Stimulated activated naive B cell treated with anti-CD40 and anti-IgM and Interleukin-4, amounts not matched to agents 10 μg/mL and 1 μg/mL and 100 μg/mL, for 72 hours (primary cell): ENCODE results near the gene TCEAL5.
A peak's percentile ranks its signal among the peaks of the same experiment; 100 is the strongest.
"Not testable (repeated sequence)": the region's sequence is repeated elsewhere in the genome, so short reads cannot be mapped to it uniquely, and the experiment has no call there.

Source experiments
- ATAC-seq, 2 donors: fragments of 150-1000 bp; cut with Tn5 transposase; replicated peaks; 2 replicates each; pipeline ENCODE4 v1.10.0; 2021; ENCODE audit warnings: moderate library complexity in 1 of 2
- DNase-seq: peaks from one replicate; pipeline ENCODE4 v3.0.0; 2021
- H3K27ac Mint-ChIP-seq: one replicate; pipeline ENCODE4 v1.8.0; 2022; ENCODE audit warnings: mild to moderate bottlenecking, mixed read lengths
- H3K27me3 Mint-ChIP-seq, 2 donors: one replicate each; pipeline ENCODE4 v1.8.0; 2022; ENCODE audit warnings: mixed read lengths in 2 of 2
- H3K36me3 Mint-ChIP-seq, 2 donors: one replicate each; pipeline ENCODE4 v1.8.0; 2022; ENCODE audit warnings: mixed read lengths in 2 of 2, mild to moderate bottlenecking in 1 of 2
- H3K4me1 Mint-ChIP-seq, 2 donors: one replicate each; pipeline ENCODE4 v1.8.0; 2022; ENCODE audit warnings: mixed read lengths in 2 of 2, mild to moderate bottlenecking in 1 of 2
- H3K4me3 Mint-ChIP-seq, 2 donors: one replicate each; pipeline ENCODE4 v1.8.0; 2022; ENCODE audit warnings: mild to moderate bottlenecking in 2 of 2, mixed read lengths in 2 of 2, moderate library complexity in 1 of 2
- H3K9me3 Mint-ChIP-seq, 2 donors: one replicate each; pipeline ENCODE4 v1.8.0; 2022; ENCODE audit warnings: mixed read lengths in 2 of 2, mild to moderate bottlenecking in 1 of 2

The TCEAL5 gene, protein sequence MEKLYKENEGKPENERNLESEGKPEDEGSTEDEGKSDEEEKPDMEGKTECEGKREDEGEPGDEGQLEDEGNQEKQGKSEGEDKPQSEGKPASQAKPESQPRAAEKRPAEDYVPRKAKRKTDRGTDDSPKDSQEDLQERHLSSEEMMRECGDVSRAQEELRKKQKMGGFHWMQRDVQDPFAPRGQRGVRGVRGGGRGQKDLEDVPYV

DNA sequence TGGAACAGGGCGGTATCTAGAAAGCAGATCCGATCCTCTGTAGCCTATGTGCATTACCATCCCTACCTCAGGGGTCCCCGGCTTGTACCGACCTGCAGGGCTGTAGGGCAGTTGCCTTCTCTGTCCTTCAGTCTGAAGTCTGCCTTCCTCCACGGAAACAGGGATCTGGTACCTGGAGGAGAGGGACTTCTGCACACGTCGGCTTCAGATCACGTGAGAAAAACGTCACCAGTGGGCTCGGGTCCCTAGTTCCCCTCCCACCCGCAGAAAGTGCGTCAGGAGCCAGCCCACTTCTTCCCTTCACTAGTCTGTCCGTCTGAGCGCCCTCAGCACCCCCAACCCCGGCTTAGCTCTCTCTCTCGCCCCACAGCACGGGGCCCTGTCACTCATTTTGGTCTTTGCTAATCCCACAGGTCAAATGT lies at the start of gene TCEAL5:
Gene TCEAL5 (minus strand): TSS at position 170 of the 422 bp plus-strand sequence. CDS start 2,187 bp downstream, outside the sequence.
- Mint-ChIP-seq H3K36me3 (peaks cover 0 to 2% of the 10 kb centered on the region in 2 donors), H3K9me3 (no peaks in the 10 kb centered on the region), H3K27ac (no peak within 1 kb of the TSS), H3K27me3 (peaks cover 44% of the 10 kb centered on the region in 2 donors), H3K4me1 (peaks cover 3 to 14% of the 10 kb centered on the region in 2 donors), H3K4me3 (peak within 1 kb of the TSS; percentile 71 to 77)
- ATAC-seq (peak; percentile 34 to 41), DNase-seq (no peak)

DNA sequence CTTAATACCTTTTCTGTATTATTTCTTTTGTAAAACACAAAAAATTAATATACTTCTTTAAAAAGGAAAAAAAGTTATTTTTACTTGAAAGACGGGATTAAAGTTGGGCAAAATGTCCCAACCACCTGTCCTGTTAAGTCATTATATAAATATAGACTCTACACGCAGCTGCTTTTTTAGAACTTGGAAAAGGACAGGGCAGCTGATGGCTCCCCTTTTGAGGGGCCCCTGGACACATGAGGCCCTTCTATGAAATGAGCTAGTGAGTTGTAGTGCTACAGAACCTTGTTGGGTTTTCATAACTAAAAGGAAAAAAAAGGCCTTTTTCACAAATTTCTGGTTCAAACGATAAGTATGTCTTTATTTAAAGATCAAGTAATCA lies 34.8 kb upstream of the TCEAL5 start:
- DNase-seq (no peak), ATAC-seq (no peak)
- Mint-ChIP-seq H3K4me3 (peak overlapping the region in 1 of 2 donors; percentile 86), H3K27ac (no peak overlapping the region), H3K27me3 (peaks cover 0 to 8% of the 10 kb centered on the region in 2 donors), H3K36me3 (no peaks in the 10 kb centered on the region), H3K4me1 (no peaks in the 10 kb centered on the region), H3K9me3 (no peaks in the 10 kb centered on the region)

DNA sequence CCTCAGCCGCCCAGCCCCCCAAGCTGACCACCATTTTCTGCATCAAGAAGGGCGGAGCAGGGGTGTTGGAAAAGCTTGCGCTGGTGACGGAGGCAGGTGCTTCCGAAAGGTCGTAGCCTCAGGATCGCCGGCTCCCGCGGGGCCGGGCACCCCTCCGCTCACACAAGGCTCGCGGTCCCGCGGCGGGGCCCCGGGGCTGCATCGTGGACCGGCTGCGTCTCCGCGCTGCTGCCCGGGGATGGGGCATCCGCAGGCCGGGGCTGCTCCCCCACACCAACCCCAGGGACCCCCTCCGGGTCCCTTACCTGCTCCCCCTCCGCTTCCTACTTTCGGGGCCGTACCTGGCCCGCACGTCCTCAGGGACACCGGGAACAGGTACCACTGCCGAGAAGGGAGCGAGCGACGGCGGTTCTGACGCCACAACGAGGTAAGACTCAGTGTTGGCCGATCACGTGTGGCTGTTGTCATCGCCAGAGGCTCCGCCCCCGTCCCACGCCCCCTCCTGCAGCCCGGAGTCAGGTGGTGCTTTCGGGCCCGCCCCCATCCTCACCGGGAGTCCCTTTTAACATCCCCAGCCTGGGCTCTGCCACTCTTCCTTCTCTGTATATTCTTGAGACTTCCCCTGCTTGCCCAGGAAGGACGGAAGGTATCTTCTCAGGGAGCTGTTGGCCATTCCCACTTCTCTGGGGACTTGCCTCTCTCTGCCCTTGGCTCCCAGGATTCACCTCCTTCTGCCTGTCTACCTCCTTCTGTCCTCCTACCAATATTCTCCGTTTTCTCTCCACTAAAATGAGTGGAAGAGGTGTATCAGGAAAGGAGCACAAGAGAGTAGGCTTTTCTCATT lies 34.2 kb upstream of the TCEAL5 start, which contains the start of gene BEX2:
Gene BEX2 (minus strand): TSS at position 436 of the 844 bp plus-strand sequence. CDS start 1,014 bp downstream, outside the sequence.
- DNase-seq (peak; percentile 60), ATAC-seq (peak; percentile 99 to 100)
- Mint-ChIP-seq H3K4me3 (peak within 1 kb of the TSS; percentile 71 to 86), H3K27ac (peak within 1 kb of the TSS; percentile 69), H3K36me3 (no peaks in the 10 kb centered on the region), H3K27me3 (peaks cover 0 to 8% of the 10 kb centered on the region in 2 donors), H3K4me1 (no peaks in the 10 kb centered on the region), H3K9me3 (no peaks in the 10 kb centered on the region)

DNA sequence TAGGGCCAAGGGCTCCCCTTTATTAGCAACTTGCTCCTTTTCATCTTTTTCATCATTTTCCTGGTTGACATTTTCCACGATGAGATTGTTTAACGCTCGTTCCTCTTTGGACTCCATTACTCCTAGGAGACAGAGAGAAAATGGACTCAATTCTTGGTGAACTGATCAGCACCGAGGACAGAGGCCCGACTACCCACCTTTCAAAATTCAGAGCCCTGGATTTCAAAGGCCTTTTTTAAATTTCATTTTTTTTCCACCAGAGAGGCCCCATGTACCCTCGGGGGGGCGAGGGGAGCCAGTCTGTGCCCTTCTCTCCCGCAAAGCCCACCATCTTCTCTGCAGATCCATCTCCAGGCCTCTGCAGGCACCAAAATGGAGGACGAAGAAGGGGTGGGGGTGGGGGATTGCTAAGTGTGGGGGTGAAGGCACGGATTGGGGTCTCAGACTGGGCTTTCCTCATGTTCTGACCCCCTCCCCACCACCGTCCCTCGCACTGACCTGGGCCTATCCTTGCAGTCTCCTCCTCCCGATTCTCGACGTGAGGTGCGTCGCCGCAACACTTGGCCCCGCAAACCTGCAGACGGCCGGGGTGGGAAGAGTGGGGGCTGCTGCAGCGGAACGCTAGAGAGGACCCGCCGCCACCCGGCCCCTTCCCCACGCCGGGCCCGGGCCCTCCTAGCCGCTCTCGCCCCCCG lies 33.5 kb upstream of the TCEAL5 start:
- ATAC-seq (peak; percentile 13 to 26), DNase-seq (no peak)
- Mint-ChIP-seq H3K36me3 (no peaks in the 10 kb centered on the region), H3K4me3 (peak overlapping the region in 1 of 2 donors; percentile 86), H3K27me3 (peaks cover 0 to 8% of the 10 kb centered on the region in 2 donors), H3K4me1 (no peaks in the 10 kb centered on the region), H3K27ac (no peak overlapping the region), H3K9me3 (no peaks in the 10 kb centered on the region)

DNA sequence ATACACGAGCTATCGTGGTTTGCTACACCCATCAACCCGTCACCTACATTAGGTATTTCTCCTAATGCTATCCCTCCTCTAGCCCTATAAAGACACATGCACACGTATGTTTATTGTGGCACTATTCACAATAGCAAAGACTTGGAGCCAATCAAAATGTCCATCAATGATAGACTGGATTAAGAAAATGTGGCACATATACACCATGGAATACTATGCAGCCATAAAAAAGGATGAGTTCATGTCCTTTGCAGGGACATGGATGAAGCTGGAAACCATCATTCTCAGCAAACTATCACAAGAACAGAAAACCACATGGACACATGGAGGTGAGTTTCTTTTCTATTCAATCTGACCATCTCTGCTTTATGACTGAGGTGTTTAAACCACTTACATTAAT lies 29.1 kb upstream of the TCEAL5 start:
- H3K27ac Mint-ChIP-seq, H3K4me1 Mint-ChIP-seq, H3K4me3 Mint-ChIP-seq, DNase-seq, H3K27me3 Mint-ChIP-seq, H3K36me3 Mint-ChIP-seq, H3K9me3 Mint-ChIP-seq, ATAC-seq: not testable (repeated sequence)

DNA sequence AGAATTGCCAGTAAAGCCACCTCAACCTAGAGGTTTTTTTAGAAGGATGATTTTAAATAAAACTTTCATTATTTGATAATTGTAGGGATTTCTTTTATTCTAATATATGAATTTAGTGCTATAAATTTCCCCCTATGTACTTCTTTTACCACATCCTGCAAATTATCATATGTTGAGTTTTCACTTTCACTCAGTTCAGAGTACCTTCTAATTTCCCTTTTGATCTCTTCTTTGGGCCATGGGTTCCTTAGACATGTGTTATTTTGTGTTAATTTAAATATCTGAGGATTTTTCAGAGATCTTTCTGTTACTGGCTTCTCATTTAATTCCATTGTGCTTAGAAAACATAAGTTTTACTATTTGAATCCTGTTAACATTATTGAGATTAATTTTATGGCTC lies 28.2 kb upstream of the TCEAL5 start:
- DNase-seq (no peak), ATAC-seq (no peak)
- no peak overlapping the region for H3K4me3 Mint-ChIP-seq
- no peaks in the 10 kb centered on the region for H3K4me1 Mint-ChIP-seq
- no peaks in the 10 kb centered on the region for H3K9me3 Mint-ChIP-seq
- no peaks in the 10 kb centered on the region for H3K36me3 Mint-ChIP-seq
- H3K27me3 Mint-ChIP-seq: peaks cover 4 to 5% of the 10 kb centered on the region in 2 donors
- H3K27ac Mint-ChIP-seq: no peak overlapping the region

DNA sequence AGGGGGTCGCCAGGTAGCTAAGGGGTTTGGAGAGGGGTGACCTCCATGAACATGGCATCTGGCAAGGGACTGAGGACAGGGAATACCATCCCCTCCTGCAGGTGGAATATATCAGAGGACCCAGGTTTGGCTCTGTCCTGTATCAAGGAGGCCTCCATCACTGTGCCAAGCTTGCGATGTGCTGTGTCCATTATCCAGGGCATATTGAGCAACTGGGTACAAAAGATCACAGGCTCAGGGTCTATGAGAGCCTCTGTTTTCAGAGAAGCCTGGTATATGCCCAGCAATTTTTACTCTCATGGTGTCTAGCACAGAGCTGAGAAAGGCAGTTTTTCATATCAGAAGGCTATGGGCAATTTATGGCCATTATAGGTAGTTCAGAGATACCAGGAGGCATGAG lies 16.6 kb upstream of the TCEAL5 start:
- no peak overlapping the region for H3K4me3 Mint-ChIP-seq
- H3K4me1 Mint-ChIP-seq: no peaks in the 10 kb centered on the region
- ATAC-seq (no peak), DNase-seq (no peak)
- H3K9me3 Mint-ChIP-seq: peaks cover 0 to 5% of the 10 kb centered on the region in 2 donors
- H3K27me3 Mint-ChIP-seq: peaks cover 9 to 16% of the 10 kb centered on the region in 2 donors
- H3K27ac Mint-ChIP-seq: no peak overlapping the region
- no peaks in the 10 kb centered on the region for H3K36me3 Mint-ChIP-seq

DNA sequence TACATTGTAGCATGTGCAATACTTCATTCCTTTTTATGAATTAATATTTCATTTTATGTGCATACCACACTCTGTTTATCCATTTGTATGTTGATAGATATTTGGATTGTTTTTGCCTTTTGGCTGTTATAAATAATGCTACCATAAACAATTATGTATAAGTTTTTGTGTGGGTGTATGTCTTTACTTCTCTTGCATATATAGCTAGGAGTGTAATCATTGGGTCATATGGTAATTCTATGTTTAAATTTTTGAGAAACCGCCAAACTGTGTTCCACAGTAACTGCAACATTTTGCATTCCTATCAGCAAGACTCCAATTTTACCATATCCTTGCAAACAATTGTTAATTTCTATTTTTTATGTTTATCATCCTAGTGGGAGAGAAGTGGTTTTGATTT lies 3.1 kb upstream of the TCEAL5 start:
- Mint-ChIP-seq H3K4me3 (no peak overlapping the region), H3K4me1 (peaks cover 3 to 14% of the 10 kb centered on the region in 2 donors), H3K27me3 (peaks cover 31 to 48% of the 10 kb centered on the region in 2 donors), H3K27ac (no peak overlapping the region), H3K9me3 (peaks cover 0 to 1% of the 10 kb centered on the region in 2 donors), H3K36me3 (peaks cover 0 to 2% of the 10 kb centered on the region in 2 donors)
- ATAC-seq (no peak), DNase-seq (no peak)

DNA sequence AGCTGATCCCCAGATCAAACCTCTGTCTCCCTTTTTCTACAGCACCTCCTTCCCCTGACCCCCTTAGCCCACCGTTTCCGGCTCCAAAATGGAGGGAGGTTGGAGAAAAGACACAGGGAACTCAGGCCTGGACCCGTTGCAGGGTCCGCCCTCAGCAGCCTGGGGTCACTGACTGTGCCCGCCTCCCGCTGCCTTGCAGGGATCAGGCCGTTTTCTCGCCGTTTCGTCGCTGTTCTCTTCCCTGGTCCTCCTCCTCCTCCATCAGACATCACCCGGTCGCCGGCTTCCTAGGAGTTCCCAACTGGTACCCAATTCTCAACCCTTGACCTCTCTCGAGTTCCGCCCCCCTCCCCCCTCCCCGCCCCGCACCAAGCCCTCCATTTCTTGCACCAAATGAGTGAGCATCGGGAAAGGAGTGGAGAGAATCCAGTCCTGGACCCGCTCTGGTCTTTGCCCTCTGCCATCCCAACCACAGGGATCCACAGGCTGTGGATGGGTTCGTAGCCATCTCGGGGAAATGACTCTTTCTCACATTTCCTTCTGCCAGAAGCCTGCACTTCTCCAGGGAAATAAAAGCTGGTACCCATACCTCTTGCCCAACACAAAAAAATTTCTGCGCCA lies 493 bp downstream of the TCEAL5 start:
- peaks cover 44 to 49% of the 10 kb centered on the region in 2 donors for H3K27me3 Mint-ChIP-seq
- H3K4me1 Mint-ChIP-seq: peaks cover 3 to 14% of the 10 kb centered on the region in 2 donors
- no peaks in the 10 kb centered on the region for H3K9me3 Mint-ChIP-seq
- peaks cover 0 to 2% of the 10 kb centered on the region in 2 donors for H3K36me3 Mint-ChIP-seq
- H3K4me3 Mint-ChIP-seq: peak overlapping the region; percentile 71 to 77
- no peak for ATAC-seq
- no peak for DNase-seq
- no peak overlapping the region for H3K27ac Mint-ChIP-seq

DNA sequence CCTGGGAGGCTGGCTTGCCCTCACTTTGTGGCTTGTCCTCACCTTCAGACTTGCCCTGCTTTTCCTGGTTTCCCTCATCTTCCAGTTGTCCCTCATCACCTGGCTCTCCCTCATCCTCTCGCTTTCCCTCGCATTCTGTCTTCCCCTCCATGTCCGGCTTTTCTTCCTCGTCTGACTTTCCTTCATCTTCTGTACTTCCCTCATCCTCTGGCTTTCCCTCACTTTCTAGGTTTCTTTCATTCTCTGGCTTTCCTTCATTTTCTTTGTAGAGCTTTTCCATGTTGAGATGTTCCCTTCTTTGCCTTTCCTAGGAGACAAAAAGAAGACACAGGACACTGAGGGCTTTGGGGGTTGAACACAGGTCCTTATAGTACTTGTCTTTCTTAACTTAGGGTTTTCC lies 2.3 kb downstream of the TCEAL5 start:
- Mint-ChIP-seq H3K4me1 (peaks cover 3 to 14% of the 10 kb centered on the region in 2 donors), H3K27me3 (peaks cover 40 to 53% of the 10 kb centered on the region in 2 donors), H3K9me3 (no peaks in the 10 kb centered on the region), H3K36me3 (peaks cover 0 to 2% of the 10 kb centered on the region in 2 donors), H3K27ac (no peak overlapping the region), H3K4me3 (no peak overlapping the region)
- no peak for DNase-seq
- ATAC-seq: no peak

DNA sequence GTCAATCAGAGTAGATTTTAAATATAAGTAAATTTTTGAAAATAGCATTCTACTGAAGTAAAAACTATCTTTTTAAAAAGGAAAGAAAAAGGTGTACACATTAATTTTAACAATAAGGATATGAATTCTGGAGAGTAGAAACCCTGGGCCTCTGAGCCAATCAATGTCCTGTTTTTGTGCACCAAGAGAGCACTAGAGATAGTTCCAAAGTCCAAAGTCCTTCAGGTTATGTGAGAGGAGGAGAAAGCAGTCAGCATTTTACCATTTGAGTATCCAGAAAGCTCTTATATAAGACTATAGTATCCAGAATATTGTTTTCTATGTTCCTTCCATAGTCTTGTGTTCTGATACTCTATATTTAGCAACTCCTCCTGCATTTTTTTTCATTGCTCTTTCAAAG lies 18.3 kb downstream of the TCEAL5 start:
- H3K36me3 Mint-ChIP-seq: peaks cover 2 to 11% of the 10 kb centered on the region in 2 donors

DNA sequence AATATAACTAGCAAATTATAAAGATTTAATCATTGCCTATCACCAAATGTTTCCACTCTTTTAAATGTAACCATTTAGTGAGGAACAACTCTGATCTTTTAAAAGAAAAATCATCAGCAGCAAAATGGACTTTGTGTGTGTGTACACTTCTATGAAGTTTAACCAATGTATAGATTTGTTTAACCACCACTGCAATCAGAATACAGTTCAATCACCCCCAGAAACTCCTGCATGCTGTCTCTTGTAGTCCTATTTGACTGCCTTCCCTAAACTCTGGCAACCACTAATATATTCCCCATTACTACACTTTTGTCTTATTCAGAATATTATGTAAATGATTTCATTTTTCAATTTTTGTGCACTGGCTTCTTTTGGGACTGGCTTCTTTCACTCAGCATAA lies 19.9 kb downstream of the TCEAL5 start:
- Mint-ChIP-seq H3K36me3 (peaks cover 2 to 11% of the 10 kb centered on the region in 2 donors), H3K27ac (no peak overlapping the region), H3K27me3 (no peaks in the 10 kb centered on the region), H3K4me3 (no peak overlapping the region), H3K9me3 (no peaks in the 10 kb centered on the region), H3K4me1 (peaks cover 6 to 9% of the 10 kb centered on the region in 2 donors)
- ATAC-seq: no peak
- DNase-seq: no peak

More for the DNA sequence above, 18.3 kb downstream of the TCEAL5 start:
- peaks cover 6 to 9% of the 10 kb centered on the region in 2 donors for H3K4me1 Mint-ChIP-seq
- H3K27ac Mint-ChIP-seq: no peak overlapping the region
- ATAC-seq (no peak), DNase-seq (no peak)
- peaks cover 0 to 2% of the 10 kb centered on the region in 2 donors for H3K9me3 Mint-ChIP-seq
- H3K27me3 Mint-ChIP-seq: peaks cover 6% of the 10 kb centered on the region in 2 donors
- H3K4me3 Mint-ChIP-seq: no peak overlapping the region

DNA sequence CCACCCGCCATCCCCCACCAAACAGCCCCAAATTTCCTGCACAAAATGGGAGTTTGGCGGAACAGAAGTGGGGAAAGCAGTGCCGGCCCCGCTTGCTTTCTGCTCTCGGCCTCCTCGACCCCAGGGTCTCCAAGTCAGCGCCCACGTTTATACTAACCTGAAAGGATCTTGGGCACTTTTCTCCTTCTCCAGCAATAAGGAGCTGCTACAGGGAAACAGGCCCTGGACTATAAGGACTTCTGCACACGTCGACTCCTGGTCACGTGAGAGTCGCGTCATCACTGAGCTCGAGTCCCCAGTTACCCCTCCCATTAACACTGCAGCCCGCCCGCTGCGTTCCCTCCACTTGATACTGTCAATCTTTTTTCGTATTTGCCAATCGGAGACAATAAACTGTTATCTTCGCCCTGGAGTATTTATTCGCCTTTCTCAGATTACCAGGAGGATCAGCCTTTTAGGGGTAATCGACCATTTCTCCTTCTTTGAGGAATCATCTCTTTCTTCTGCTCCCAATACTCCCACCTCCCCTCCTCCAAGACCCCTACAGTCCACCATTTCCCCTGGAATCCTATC lies 21.5 kb downstream of the TCEAL5 start, which contains the start of gene TCEAL8:
Gene TCEAL8 (minus strand): TSS at position 235 of the 573 bp plus-strand sequence. CDS start 1,176 bp downstream, outside the sequence.
- H3K4me3 Mint-ChIP-seq: peak within 1 kb of the TSS; percentile 91 to 96
- ATAC-seq (peak; percentile 95 to 96), DNase-seq (peak; percentile 32)
- H3K36me3 Mint-ChIP-seq: peaks cover 2 to 11% of the 10 kb centered on the region in 2 donors
- peak within 1 kb of the TSS; percentile 94 for H3K27ac Mint-ChIP-seq
- H3K9me3 Mint-ChIP-seq: no peaks in the 10 kb centered on the region
- H3K4me1 Mint-ChIP-seq: peaks cover 6 to 9% of the 10 kb centered on the region in 2 donors
- H3K27me3 Mint-ChIP-seq: no peaks in the 10 kb centered on the region
